Breast epithelium (tissue), 3 donors: ENCODE measurements around the gene DCDC2C.

Experiments
- POLR2AphosphoS5 ChIP-seq, 3 donors: sonication (generic); formaldehyde crosslinking; IDR thresholded peaks; one replicate each; pipeline ENCODE4 v1.6.1; 2017; ENCODE audit warnings: antibody characterized with exemption in 3 of 3
- TF ChIP-seq, protein P1 (sequence below), 3 donors: fragments of 450-650 bp; IDR thresholded peaks; one replicate each; pipeline ENCODE4 v1.5.1; 2016 to 2017; ENCODE audit warnings: antibody characterized with exemption in 3 of 3, mild to moderate bottlenecking in 3 of 3, moderate library complexity in 3 of 3

DNA sequence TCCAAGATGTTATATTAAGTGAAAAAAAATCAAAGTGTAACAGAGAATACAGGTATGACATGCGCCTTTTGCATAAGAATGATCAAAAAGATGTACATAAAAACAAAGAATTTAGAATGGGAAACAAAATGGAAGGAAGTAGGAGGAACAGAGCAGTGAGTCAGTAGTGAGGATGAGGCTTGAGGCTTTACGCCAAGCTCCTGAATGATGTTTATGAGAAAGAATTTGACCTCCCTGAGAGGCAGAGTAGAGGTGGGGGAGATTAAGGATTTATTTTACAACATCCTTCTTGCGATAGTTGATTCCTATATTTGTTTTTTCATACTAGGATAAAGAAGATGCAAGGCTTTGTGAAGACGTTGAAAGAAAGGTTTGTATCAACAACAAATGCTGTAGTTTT, 81.4 kb downstream of the DCDC2C start:
- TF ChIP-seq POLR2AphosphoS5 (IDR thresholded peaks at IDR 0.05) = no peak
- TF ChIP-seq, protein P1, sequence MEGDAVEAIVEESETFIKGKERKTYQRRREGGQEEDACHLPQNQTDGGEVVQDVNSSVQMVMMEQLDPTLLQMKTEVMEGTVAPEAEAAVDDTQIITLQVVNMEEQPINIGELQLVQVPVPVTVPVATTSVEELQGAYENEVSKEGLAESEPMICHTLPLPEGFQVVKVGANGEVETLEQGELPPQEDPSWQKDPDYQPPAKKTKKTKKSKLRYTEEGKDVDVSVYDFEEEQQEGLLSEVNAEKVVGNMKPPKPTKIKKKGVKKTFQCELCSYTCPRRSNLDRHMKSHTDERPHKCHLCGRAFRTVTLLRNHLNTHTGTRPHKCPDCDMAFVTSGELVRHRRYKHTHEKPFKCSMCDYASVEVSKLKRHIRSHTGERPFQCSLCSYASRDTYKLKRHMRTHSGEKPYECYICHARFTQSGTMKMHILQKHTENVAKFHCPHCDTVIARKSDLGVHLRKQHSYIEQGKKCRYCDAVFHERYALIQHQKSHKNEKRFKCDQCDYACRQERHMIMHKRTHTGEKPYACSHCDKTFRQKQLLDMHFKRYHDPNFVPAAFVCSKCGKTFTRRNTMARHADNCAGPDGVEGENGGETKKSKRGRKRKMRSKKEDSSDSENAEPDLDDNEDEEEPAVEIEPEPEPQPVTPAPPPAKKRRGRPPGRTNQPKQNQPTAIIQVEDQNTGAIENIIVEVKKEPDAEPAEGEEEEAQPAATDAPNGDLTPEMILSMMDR (IDR thresholded peaks at IDR 0.05) = no peak
